SH-SY5Y (cell line): Measurements from ENCODE around the gene ADGRL3.

Experiments used
- GATA2 ChIP-seq: IDR thresholded peaks from 2 replicates; pipeline ENCODE4 v1.6.1; 2011; ENCODE audit warnings: mild to moderate bottlenecking, low read depth, low read length
- GATA3 ChIP-seq: IDR thresholded peaks from 2 replicates; pipeline ENCODE4 v1.6.1; 2011; ENCODE audit warnings: low read depth, mild to moderate bottlenecking, low read length, moderate library complexity

ADGRL3 gene

DNA sequence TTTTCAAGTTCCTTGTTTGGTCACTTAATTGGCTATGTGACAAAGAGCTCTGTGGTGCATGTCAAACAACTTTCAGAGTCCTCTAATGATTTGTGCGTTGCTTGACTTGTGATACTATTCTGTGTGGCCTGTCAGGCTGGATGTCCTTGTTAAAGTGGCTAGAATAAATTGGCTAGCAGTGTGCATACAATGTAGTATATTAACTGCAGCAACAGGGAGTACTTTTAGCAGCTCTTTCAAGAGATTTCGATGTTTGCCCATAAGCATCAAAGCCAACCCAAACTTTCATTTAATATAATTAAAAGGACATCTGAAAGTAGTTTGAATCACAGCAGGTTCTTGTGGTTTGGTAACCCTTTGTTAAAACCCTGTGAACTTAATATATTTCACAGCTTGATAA lies 718.9 kb downstream of the ADGRL3 start:
- TF ChIP-seq GATA3 (no peak), GATA2 (no peak)

GRCh38 chr4:61919561-61919960 lies 719.4 kb downstream of the ADGRL3 start:
- TF ChIP-seq GATA2 (no peak), GATA3 (no peak)

DNA sequence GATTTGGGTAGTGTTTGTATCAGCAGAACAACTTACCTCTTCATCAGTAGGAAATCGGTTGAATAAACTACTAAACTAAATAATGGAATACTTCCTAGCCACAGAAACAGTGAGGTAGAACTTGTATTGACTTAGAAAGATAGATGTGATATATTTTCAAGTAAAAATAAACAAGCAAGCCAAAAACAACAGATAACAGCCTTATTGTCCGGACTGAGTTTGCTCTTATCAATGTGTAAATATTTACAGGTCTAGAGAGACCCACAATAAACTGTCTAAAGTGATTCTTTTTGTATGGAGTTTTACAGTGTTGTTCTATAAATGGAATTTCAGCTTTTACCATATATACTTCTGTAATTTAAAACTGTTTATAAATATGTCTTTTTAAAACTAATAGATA lies 721.8 kb downstream of the ADGRL3 start:
- TF ChIP-seq GATA2 (no peak), GATA3 (no peak)

GRCh38 chr4:61922766-61923165 lies 722.6 kb downstream of the ADGRL3 start:
- TF ChIP-seq GATA2 (no peak), GATA3 (no peak)

GRCh38 chr4:61923179-61923578 lies 723.1 kb downstream of the ADGRL3 start:
- TF ChIP-seq GATA2 (no peak), GATA3 (no peak)

DNA sequence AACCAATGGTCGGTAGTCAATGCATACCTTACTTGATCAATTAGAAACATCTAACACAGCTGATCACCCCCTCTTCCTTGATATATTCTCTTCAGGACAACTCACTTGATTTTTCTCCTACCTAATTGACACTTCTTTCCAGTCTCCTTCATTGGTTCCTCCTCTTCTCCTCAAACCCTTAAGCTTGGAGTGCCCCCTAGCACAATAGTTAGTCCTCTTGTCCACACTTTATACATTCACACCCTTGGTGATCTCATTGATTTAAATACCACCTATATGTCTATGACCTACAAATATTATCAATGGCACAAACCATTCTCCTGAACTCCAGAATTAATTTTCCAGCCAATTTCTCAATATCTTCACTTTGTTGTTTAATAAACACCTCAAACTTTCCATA lies 724.0 kb downstream of the ADGRL3 start:
- no peak for TF ChIP-seq GATA2

- TF ChIP-seq GATA2: no peak
- TF ChIP-seq GATA3: no peak
Observed at GRCh38 chr4:61933527-61933926, 733.4 kb downstream of the ADGRL3 start.

- TF ChIP-seq GATA3: no peak
- TF ChIP-seq GATA2: no peak
Observed at GRCh38 chr4:61934198-61934597, 734.1 kb downstream of the ADGRL3 start.

- TF ChIP-seq GATA2 (peak; percentile 77), GATA3 (peak; percentile 91)
Observed at GRCh38 chr4:61938250-61938846, 738.2 kb downstream of the ADGRL3 start.

GRCh38 chr4:61950625-61951024 lies 750.5 kb downstream of the ADGRL3 start:
- no peak for TF ChIP-seq GATA3
- TF ChIP-seq GATA2: no peak

DNA sequence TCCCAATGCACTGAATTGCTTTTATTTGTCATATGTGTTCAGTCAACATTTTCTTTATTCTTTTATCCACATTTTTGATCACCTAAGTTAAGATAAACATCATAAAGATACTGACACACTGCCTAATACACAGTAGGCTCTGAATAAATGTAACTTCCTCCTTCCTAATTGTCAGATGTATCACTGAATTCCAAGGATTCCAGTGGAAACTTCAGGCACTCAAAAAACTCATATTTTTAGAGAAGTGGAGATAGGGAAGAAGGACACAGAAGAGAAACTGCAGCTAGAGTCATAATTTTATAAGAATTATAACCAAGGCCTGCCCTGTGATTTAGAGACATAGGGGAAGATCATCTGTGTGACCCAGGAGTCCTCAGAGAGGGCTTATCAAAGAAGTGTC lies 753.3 kb downstream of the ADGRL3 start:
- TF ChIP-seq GATA3 (no peak), GATA2 (no peak)

DNA sequence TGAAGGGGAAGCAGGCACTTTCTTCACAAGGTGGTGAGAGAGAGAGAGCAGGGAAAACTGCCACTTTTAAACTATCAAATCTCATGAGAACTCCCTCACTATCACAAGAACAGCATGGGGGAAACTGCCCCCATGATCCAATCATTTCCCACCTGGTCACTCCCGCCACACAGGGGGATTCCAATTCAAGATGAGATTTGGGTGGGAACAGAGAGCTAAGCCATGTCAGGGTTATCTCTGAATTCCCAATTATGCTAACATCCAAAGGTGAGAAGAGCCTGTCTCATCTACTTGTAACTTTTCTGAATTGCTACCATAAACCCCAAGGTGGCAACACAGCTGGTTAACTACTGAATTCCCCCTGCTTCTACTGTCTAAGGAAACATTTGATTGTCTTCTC lies 758.5 kb downstream of the ADGRL3 start:
- TF ChIP-seq GATA3 (no peak), GATA2 (no peak)

GRCh38 chr4:61959087-61959486 lies 759.0 kb downstream of the ADGRL3 start:
- TF ChIP-seq GATA2: no peak
- no peak for TF ChIP-seq GATA3

DNA sequence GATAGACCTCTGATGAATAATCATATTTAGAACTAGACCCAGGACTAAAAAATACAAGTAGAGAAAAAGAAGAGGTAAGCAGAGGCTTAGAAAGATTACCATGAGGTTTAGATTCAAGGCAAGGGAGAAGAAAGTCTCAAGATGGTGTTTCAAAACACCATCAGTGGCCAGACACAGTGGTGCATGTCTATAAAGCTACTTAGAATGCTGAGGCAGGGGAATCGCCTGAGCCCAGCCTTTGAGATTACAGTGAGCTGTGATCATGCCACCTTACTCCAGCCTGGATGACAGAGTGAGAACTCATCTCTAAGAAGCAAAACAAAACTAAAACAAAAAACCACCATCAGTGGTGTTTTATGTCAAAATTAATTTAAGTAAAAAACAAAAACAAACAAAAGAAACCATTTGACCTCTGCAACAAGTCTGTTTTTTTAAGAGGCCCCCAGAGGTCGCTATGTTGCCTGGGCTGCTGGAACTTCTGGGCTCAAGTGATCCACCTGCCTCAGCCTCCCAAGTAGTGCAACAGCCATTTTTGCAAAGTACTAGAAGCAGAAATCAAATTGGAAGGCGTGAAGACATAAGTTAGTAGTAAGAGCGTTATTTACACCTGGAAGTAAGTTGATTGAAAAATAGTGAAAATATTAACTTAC lies 784.3 kb downstream of the ADGRL3 start:
- no peak for TF ChIP-seq GATA3
- TF ChIP-seq GATA2: no peak

- TF ChIP-seq GATA3 (no peak), GATA2 (no peak)
Observed at GRCh38 chr4:61985426-61985825, 785.3 kb downstream of the ADGRL3 start.

- no peak for TF ChIP-seq GATA2
- TF ChIP-seq GATA3: no peak
Observed at GRCh38 chr4:61992351-61992750, 792.2 kb downstream of the ADGRL3 start.

DNA sequence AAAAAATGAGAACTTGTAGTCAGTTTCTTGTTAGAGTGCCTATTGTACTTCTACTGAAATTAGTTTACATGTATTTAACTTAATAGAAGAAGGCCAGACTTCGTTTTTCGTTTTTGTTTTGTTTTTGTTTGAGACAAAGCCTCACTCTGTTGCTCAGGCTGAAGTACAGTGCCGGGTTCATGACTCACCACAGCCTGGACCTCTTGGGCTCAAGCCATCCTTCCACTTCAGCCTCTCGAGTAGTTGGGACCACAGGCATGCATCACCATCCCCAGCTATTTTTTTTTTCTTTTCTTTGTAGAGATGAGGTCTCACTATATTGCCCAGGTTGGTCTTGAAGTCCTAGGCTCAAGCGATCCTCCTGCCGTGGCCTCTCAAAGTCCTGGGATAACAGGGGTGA lies 793.9 kb downstream of the ADGRL3 start:
- no peak for TF ChIP-seq GATA2
- no peak for TF ChIP-seq GATA3
